ENCODE measurements around the gene LRRC4. TPM values are rescaled to one million over a fixed set of nuclear protein-coding genes. Genes with fewer than 3 reads are reported as not detected.

The LRRC4 gene
- total RNA-seq, 1 experiment from 2014 or later: 0.39 TPM

GRCh38 chr7:127995881-127996215, 35.4 kb downstream of the LRRC4 start:
- H2AFZ ChIP-seq: no peak overlapping the region
- no peaks in the 10 kb centered on the region for H3K9me2 ChIP-seq (ENCODE audit: insufficient read depth)
- no peaks in the 10 kb centered on the region for H3K36me3 ChIP-seq (ENCODE audit: low read depth)
- H3K4me1 ChIP-seq (replicated peaks; ENCODE audit: insufficient read depth): no peaks in the 10 kb centered on the region
- no peaks in the 10 kb centered on the region for H3K9me3 ChIP-seq (ENCODE audit: insufficient read depth, low read depth)
- H3K27me3 ChIP-seq (ENCODE audit: insufficient read depth, low read depth): no peaks in the 10 kb centered on the region
- no TSS peak for BruUV-seq (replicated peaks)
- POLR2A ChIA-PET (ENCODE audit: unreplicated experiment): interaction anchor here (0.7 kb wide), 1 partner anchor 511 kb away, joined by 15 read pairs; no protein-coding TSS in a partner anchor
- no peak overlapping the region for H3K4me2 ChIP-seq
- no peak for DNase-seq
- intact Hi-C loops (cut with micrococcal nuclease; ENCODE audit: unreplicated experiment): no loop called here
- H3F3A ChIP-seq (ENCODE audit: insufficient read depth, low read depth): no peaks in the 10 kb centered on the region
- H3K27ac ChIP-seq: no peak overlapping the region
- no peaks in the 10 kb centered on the region for H4K20me1 ChIP-seq (ENCODE audit: insufficient read depth)
- TF ChIP-seq CTCF (conservative IDR thresholded peaks at IDR 0.05): no peak
- no peak for TF ChIP-seq EZH2 (IDR thresholded peaks at IDR 0.05; ENCODE audit: low read depth)
- H3K79me2 ChIP-seq (ENCODE audit: low read depth): no peaks in the 10 kb centered on the region
- no peak overlapping the region for H3K4me3 ChIP-seq
- CTCF ChIA-PET: no interaction called here

GRCh38 chr7:127995156-127995880, 35.9 kb downstream of the LRRC4 start:
- no TSS peak for BruUV-seq (replicated peaks)

GRCh38 chr7:127993987-127994386, 37.2 kb downstream of the LRRC4 start:
- no peak overlapping the region for H2AFZ ChIP-seq
- no peaks in the 10 kb centered on the region for H3K4me1 ChIP-seq (replicated peaks; ENCODE audit: insufficient read depth)
- POLR2A ChIA-PET (ENCODE audit: unreplicated experiment): no interaction called here
- no peak overlapping the region for H3K27ac ChIP-seq
- no peaks in the 10 kb centered on the region for H3K79me2 ChIP-seq (ENCODE audit: low read depth)
- no peaks in the 10 kb centered on the region for H3K9me3 ChIP-seq (ENCODE audit: insufficient read depth, low read depth)
- H3K4me3 ChIP-seq: no peak overlapping the region
- H3K9me2 ChIP-seq (ENCODE audit: insufficient read depth): no peaks in the 10 kb centered on the region
- no peak for TF ChIP-seq EZH2 (IDR thresholded peaks at IDR 0.05; ENCODE audit: low read depth)
- no peak for TF ChIP-seq CTCF (conservative IDR thresholded peaks at IDR 0.05)
- H4K20me1 ChIP-seq (ENCODE audit: insufficient read depth): no peaks in the 10 kb centered on the region
- no peaks in the 10 kb centered on the region for H3K36me3 ChIP-seq (ENCODE audit: low read depth)
- no peaks in the 10 kb centered on the region for H3F3A ChIP-seq (ENCODE audit: insufficient read depth, low read depth)
- no peaks in the 10 kb centered on the region for H3K27me3 ChIP-seq (ENCODE audit: insufficient read depth, low read depth)
- no TSS peak for BruUV-seq (replicated peaks)
- DNase-seq: no peak
- no peak overlapping the region for H3K4me2 ChIP-seq
- CTCF ChIA-PET: interaction anchor here (0.5 kb wide), 1 partner anchor 46 kb away, joined by 3 read pairs; no protein-coding TSS in a partner anchor
- intact Hi-C loops (cut with micrococcal nuclease; ENCODE audit: unreplicated experiment): no loop called here

More at GRCh38 chr7:127995156-127995880, 35.9 kb downstream of the LRRC4 start:
- no peaks in the 10 kb centered on the region for H4K20me1 ChIP-seq (ENCODE audit: insufficient read depth)
- no peaks in the 10 kb centered on the region for H3K4me1 ChIP-seq (replicated peaks; ENCODE audit: insufficient read depth)
- CTCF ChIA-PET: interaction anchor here (0.7 kb wide), 1 partner anchor 11 kb away, joined by 13 read pairs; no protein-coding TSS in a partner anchor
- no peaks in the 10 kb centered on the region for H3K27me3 ChIP-seq (ENCODE audit: insufficient read depth, low read depth)
- no peaks in the 10 kb centered on the region for H3F3A ChIP-seq (ENCODE audit: insufficient read depth, low read depth)
- H3K27ac ChIP-seq: no peak overlapping the region
- H2AFZ ChIP-seq: no peak overlapping the region
- POLR2A ChIA-PET (ENCODE audit: unreplicated experiment): no interaction called here
- no peak for TF ChIP-seq EZH2 (IDR thresholded peaks at IDR 0.05; ENCODE audit: low read depth)
- no peak for TF ChIP-seq CTCF (conservative IDR thresholded peaks at IDR 0.05)
- no peak for DNase-seq
- intact Hi-C loops (cut with micrococcal nuclease; ENCODE audit: unreplicated experiment): no loop called here
- H3K79me2 ChIP-seq (ENCODE audit: low read depth): no peaks in the 10 kb centered on the region
- H3K9me3 ChIP-seq (ENCODE audit: insufficient read depth, low read depth): no peaks in the 10 kb centered on the region
- no peak overlapping the region for H3K4me2 ChIP-seq
- no peaks in the 10 kb centered on the region for H3K9me2 ChIP-seq (ENCODE audit: insufficient read depth)
- no peak overlapping the region for H3K4me3 ChIP-seq
- no peaks in the 10 kb centered on the region for H3K36me3 ChIP-seq (ENCODE audit: low read depth)
